NCI-H446 (cell line): ENCODE results near the gene DCAF10.
"Not testable (repeated sequence)": the region's sequence is repeated elsewhere in the genome, so short reads cannot be mapped to it uniquely, and the experiment has no call there.

Experiments
- DNase-seq, 2 experiments: peaks; one replicate each; lab custom pipeline; 2025; lab: John Stamatoyannopoulos, UW

The DCAF10 gene

GRCh38 chr9:37792122-37792521 lies 8.5 kb upstream of the DCAF10 start:
- no peak for DNase-seq

DNA sequence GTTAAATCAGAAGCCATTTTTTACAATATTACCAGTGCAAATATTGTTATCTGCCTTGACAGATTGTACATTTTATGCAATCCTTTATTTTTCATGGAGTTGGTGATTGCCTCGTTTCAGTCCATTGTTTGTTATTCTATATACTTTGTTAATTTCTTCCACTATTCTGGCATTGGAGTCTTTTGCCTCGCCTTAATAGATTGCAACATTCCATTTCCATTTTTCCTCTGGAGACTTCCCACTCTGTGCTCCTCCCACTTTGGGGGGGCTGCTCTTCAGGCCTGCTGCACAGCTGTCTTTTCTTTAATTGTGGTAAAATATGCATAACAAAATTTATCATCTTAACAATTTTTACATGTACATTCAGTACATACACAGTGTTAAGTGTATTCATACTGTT lies 4.4 kb upstream of the DCAF10 start:
- no peak for DNase-seq

DNA sequence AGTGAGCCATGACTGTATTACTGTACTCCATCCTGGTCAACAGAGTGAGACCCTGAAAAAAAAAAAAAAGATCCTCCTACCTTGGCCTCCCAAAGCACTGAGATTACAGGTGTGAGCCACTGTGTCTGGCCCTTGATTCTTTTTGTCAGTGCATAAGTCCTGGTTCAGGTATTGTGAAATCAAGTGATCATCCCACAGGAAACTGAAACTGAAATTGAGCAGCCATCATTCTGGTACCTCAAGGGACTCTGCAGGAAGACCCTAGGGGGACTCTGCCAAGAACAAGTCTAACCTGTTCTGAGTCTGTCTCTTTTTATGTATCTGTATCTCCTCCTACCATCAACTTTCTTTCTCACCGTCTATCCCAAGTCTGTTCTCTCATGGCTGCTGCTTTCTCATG lies 1.9 kb upstream of the DCAF10 start:
- DNase-seq: no peak

GRCh38 chr9:37801287-37801850 lies 772 bp downstream of the DCAF10 start:
- no peak for DNase-seq

GRCh38 chr9:37801959-37802711 lies 1.5 kb downstream of the DCAF10 start:
- no peak for DNase-seq

DNA sequence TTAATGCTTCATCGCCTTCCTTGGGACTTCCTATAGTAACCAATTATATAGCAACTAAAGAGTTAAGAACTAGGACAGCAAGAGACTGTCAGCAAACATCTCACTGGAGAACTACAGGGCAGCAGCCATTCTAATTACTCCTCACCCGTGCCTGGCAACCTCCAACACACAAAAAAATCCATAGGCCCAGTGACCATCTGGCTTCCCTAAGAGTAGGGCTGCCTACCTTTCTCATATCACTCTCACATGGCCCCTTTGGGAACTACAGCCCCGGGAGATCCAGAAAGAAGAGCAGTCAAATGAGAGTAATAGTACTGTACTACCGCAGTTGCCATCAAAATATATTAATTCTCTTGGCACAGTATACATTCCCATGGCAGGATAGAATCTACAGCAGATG lies 5.7 kb downstream of the DCAF10 start:
- DNase-seq: peak; percentile 67 to 84

- DNase-seq: not testable (repeated sequence)
Measured at GRCh38 chr9:37809676-37810075, 9.1 kb downstream of the DCAF10 start.

- no peak for DNase-seq
Measured at GRCh38 chr9:37811906-37812476, 11.4 kb downstream of the DCAF10 start.

DNA sequence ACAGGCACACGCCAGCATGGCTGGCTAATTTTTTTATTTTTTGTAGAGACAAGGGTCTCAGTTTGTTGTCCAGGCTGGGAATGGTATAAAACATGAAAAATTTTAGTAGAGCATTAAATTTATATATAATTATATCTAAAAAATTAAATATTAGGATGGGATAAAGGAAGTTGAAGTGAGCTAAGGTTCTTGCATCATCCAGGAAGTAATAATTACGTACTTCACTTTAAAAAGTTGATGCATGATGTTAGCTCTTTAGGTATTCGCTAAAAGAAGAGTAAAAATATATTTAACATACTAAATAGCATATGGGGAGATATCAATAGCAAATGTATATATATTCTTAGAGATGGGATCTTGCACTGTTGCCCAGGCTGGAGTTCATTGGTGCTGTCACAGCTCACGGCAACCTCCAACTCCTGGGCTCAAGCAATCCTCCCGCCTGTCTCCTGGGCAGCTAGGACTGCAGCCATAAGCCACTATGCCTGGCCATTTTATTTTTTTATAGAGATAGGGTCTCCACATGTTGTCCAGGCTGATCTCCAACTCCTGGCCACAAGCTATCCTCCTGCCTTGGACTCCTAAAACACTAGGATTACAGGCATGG lies 12.3 kb downstream of the DCAF10 start:
- DNase-seq: no peak

GRCh38 chr9:37818849-37819248 lies 18.3 kb downstream of the DCAF10 start:
- no peak for DNase-seq

GRCh38 chr9:37820142-37820541 lies 19.5 kb downstream of the DCAF10 start:
- DNase-seq: no peak

- DNase-seq: not testable (repeated sequence)
Measured at GRCh38 chr9:37825174-37825573, 24.6 kb downstream of the DCAF10 start.

GRCh38 chr9:37827483-37828165 lies 27.0 kb downstream of the DCAF10 start:
- DNase-seq: no peak

DNA sequence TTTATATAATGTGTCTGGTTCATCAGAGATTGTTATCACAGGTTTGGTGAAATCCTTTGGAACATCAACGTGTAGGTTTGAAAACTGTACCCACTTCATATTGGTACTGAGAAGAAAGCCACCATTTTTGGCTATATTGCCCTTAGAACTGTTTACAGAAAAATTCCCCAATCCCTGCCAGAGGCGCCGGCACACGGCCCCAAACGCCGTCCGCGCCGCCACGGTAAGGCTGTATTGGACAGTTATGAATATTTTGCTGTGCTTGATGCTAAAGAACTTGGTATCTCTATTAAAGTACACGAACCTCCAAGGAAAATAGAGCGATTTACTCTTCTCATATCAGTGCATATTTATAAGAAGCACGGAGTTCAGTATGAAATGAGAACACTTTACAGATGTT lies 35.2 kb downstream of the DCAF10 start:
- DNase-seq: no peak

DNA sequence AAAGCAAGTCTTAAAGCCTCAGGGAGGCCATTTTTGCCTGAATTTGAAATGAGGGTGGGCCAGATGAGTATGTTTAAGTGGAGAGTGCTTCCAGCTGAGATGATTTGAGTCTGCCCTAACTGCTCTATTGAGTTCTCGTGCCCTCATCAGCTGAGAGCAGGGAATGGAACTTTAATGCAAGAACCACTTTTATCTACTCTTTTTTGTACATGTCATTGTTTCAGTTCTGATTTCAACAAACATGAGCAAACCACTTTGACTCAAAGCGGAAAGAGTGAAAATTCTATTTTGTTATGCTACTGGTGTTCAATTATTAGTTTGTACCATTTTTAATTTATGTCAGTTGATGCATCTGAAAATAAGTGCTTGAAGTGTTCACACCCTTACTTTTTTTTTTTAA lies 35.8 kb downstream of the DCAF10 start:
- no peak for DNase-seq

DNA sequence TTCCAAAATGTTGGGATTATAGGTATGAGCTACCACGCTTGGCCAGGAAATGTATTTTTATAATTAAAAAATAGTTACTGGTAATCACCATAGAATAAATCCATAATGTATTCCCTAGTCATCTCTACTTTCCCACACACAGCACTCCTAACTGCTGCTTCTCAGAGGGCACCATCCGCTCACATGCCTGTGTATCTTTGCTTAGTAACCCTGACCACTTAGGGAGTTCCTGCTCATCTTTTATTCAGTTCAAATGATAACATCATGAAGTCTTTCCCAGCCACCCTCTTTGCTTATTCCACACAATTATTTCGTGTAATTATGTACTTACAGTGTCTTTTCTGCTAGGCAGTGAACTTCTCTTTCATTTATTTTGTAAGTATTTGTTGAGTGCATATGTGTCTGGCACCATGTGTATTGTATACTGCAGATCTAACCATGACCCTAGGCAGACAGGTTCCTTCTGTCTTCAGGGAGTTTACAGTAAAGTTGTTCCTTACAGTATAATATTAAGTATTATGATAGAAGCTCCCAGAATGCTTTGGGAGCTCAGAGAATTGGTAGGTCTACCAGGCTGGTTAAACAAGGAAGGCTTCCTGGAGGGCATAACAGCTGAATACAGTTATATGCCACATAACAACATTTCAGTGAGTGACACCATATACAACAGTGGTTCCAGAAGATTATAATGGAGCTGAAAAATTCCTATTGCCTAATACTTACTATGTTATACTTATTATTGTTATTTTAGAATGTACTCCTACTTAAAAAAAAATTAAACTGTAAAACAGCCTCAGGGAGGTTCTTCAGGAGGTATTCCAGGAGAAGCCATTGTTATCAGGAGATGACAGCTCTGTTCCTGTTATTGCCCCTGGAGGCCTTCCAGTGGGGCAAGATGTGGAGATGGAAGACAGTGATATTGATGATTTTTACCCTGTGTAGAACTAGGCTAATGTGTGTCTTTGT lies 39.2 kb downstream of the DCAF10 start:
- no peak for DNase-seq

GRCh38 chr9:37840560-37841194 lies 40.1 kb downstream of the DCAF10 start:
- no peak for DNase-seq

DNA sequence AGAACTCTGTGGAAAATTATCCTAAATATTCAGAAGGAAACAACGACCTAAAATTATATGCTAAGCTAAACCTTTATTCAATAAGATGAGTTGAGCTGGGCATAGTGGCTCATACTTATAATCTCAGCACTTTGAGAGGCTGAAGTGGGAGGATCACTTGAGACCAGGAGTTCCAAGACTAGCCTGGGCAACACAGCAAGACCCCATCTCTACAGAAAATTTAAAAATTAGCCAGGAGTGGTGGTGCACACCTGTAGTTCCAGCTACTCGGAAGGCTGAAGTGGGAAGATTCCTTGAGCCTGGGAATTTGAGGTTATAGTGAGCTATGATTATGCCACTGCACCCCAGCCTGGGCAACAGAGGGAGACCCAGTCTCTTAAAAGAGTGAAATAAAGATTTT lies 51.6 kb downstream of the DCAF10 start:
- no peak for DNase-seq

- DNase-seq: no peak
Measured at GRCh38 chr9:37856551-37856950, 56.0 kb downstream of the DCAF10 start.

GRCh38 chr9:37859043-37859442 lies 58.4 kb downstream of the DCAF10 start:
- DNase-seq: no peak

DNA sequence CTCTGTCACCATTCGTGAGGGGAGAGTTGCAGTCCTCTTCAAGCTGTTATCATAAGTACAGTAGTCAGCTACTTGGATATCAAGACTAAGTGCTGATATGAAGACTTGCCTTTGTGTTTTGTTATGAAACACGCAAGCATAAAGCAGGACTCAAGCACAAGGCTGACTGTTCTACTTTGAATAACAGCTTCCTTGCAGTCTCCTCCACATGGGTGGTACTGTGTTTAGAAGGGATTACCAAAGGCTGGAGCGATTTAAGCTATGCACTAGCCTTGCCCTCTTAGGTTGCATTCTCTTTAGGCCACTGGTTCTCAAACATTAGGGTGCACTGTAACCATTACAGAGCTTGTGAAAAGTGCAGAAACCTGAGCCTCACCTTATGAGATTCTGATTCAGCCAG lies 61.9 kb downstream of the DCAF10 start:
- DNase-seq: no peak
